AG08396 (cell line): ENCODE data around the gene RHOT1.
"Not testable (repeated sequence)": the region's sequence is repeated elsewhere in the genome, so short reads cannot be mapped to it uniquely, and the experiment has no call there.

Source experiments
- DNase-seq: peaks from one replicate; pipeline ENCODE4 v3.0.0; 2012; ENCODE audit warnings: low spot score, mixed read lengths

The RHOT1 gene

DNA sequence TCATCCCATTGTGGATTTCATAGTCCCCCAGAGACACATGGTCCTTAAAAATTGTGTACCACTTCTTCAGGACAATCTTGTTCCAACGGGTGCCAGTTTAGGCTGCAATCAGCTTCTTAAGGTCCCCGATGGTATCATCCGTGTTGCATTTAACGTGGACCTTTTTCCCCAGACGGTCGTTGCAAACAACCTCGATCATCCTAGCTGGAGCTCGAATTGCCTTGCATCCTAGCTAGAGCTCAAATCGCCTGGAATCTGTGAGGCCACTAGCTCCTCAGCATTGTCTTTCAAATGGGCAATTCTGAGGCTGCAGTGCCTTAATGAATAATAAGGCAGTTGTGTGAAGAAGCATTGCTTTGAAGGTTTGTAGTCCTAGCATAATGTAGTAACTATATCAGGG lies 85.6 kb downstream of the RHOT1 start:
- DNase-seq = no peak

DNA sequence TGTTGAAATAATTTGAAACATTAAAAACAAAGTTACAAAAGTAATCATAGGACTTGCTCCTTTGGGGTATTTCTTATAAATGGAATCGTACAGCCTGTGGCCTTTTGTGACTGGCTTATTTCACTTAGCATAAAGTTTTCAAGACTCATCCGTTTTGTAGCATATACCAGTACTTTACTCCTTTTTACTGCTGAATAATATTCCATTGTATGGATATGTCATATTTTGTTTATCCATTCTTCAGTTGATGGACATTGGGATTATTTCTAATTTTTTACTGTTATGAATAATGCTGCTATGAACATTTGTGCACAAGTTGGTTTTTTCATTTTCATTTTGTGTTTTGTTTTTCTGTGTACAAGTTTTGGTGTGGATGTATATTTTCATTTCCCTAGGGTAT lies 93.3 kb downstream of the RHOT1 start:
- no peak for DNase-seq

DNA sequence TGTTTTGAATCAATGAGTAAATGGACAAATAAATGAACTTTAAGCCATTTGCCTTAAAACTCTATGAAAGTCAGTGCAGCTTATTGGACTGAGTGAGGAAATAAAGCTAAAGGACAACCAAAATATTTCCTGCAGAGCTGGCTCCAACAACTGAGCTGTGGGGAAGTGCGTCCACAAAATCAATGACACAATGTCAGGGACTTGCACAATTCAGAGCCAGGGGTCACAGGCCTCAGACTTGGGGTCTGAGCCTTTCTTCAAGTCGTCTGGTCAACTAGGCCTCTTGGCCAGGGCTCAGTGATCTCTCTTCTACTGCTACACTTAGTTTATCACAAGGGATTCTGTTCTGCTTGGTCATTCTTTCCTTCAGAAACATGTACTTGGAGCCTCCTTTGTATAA lies 97.2 kb downstream of the RHOT1 start:
- no peak for DNase-seq

DNA sequence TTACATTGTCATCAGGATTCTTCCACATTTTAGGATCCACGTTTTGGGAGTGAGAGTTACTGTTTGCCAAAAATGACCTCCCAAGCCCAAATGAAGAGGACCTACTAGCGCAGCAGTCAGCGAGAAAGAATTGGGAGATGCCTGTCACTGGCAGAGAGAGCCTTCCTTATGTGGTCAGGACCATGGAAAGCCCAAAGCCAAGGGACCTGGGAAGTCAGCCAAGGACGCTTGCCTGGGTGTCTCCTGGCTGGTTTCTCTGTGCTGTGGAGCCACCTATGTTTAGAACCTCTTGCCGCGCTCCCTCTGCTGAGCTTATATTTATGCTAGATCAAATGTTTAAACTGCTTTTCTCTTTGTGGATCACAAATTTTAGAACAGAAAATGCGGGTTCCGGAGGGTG lies 98.4 kb downstream of the RHOT1 start:
- no peak for DNase-seq

DNA sequence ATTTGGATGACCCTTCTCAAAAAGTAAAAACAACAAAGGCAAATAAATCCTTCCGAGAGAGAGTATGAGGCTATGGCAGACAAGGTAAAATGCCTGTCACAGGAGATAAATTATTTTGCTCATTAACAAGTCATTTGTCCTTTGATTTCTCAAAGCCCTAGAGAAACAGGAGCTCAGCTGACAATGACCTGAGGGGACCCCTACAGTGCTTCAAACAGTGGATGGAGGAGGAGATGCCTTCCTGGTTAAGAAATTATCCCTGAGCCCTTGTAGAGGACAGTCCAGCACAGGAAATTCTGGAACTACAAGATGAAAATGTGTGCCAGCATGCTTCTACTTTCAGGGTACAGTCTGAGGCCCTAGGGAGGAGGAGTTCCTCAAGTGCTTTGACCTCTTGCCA lies 99.3 kb downstream of the RHOT1 start:
- no peak for DNase-seq

DNA sequence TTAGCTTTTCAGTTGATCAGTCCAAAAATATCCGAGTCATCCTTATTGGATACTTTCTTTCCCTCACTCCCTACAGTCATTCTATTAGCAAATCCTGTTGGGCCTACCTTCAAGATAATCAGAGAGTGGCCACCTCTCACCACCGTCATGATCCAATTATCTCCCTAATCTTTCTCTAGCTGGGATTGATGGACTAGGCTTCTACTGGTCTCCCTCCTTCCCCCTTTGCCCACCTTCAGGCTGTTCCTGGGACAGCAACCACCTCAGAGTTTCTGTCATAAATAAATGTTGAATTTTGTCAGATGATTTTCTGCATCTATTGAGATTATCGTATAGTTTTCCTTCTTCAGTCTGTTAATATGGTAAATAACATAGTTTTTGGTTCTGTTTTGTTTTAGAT lies 107.2 kb downstream of the RHOT1 start:
- DNase-seq = no peak

DNA sequence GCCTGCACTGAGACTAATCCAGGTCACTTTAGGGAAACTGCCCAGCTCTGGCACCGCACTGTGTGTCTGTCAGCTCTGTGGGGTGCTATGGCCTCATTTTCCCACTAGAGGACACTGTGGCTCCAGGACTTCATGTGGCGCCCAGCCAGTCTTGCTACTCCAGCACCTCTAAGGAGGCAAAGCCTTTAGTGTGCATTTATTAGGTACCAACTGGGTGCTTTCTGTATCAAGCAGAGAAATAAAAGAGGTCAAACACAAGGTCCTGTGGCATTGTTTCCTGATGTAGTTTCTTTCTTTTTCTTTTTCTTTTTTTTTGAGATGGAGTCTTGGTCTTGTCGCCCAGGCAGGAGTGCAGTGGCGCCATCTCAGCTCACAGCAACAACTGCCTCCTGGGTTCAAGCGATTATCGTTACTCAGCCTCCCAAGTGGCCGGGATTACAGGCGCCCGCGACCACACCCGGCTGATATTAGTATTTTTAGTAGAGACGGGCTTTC lies 110.9 kb downstream of the RHOT1 start:
- DNase-seq = peak; percentile 83

DNA sequence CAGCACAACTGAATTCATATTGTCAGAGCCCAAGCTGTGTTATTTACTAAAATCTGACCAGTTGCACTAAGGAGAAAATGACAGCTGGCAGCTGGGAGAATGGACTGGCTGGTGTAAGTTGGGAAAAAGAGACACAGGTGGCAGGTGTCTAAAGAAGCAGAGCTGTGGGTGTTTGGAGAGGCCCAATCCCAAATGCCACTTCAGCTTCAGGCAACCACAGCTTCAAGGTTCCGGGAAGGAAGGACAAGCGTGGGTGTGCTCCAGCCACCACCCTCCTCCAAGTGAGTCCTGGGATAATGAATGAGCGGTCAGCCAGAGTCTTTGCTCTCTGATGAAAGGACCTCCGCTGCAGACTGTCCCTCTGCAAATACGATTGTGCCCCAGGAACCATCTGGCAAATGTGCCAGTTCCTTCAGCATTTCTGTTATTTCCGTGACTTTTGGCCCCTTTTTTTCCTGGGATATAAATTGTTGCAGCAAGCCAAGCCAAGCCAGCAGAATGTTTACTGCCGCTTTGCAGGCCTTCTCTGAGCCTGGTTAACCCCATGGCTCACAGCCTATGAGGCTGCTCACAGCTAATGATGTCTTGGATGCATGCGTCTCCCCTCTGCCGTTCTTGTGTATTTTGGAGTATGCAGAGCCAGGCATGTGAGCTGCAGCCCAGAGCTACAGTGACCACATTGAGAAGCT lies 113.9 kb downstream of the RHOT1 start:
- DNase-seq = no peak

DNA sequence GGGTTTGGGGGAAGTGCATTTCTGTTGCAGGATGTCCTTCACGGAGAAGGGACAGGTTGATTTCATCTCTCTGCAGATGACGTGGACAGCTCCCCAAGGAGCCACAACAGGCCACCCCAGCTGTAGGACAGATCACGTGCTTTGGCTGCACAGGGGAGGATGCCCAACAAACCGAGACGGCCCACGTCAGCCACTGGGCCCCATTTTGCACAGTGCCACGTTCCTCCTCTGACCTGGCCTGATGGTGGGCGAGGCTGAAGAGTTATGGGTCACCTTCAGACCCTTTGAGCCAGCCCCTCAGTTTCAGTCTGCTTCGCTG lies 114.4 kb downstream of the RHOT1 start:
- DNase-seq = no peak

DNA sequence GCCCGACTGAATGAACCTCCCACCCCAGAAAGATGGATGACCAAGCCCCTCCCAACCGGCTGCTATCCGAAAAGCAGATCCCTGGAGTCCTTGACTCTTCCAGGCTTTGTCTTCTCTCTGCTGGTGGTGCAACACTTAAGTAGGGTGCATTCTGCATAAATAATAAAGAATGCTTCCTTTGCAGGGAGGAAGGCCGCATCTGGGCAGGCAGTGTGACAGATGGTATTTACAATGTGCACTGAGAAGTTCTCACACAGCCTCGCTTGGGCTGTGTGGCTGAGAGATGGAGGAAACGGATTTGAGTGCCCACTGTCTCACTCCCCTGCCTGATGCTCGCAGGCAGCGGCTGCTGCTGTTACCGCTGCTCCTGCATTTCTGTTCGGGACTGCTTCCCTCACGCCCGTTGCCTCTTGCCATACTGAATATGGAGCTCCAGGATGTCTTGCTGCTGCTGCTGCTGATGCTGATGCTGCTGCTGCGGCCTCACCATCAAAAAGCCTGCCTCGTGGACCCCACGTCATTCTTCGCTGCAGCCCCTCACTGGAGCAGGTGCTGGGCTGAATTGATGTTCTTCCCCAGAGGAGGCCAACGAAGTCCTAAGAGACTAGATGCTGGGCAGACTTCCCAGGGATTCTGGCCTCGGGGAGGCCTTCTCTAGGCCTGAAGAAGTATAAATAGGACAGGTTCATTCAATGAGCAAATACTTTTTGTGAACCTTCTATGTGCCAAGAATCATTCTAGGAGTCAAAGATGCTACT lies 116.3 kb downstream of the RHOT1 start:
- no peak for DNase-seq

DNA sequence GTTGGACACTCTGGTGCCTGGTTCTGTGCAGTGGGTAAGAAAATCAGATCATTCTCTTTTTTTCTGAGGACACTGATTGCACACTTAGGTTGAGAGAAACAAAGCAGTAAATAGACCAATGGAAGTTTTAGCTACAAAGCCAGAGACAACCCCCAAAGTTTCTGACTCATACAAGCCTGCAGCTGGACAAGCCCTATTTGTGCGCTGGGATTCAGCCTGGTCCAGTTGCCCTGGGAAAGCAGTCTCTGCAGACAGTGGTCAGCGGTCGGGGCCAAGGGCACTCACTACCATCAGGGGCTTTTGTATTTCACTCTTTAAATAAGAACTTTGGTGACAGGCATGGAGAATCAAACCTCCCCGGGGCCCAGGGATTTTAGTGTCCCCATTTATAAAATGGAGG lies 117.3 kb downstream of the RHOT1 start:
- DNase-seq = peak; percentile 83

DNA sequence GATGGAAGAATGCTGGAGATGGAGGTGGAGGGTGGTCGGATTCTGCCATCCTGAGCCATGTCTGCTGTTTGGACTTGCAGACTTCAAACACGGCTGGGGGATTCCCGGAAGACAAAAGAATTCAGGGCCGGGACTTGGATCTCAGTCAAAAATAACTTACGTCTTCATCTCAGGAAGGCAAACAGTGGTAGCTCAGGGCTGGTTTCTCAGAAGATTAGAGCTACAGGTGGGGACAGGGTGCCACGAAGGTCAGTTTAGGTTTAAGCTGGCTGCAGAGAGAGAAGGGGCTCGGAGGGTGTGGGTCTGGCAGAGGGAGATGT lies 119.1 kb downstream of the RHOT1 start:
- DNase-seq = no peak

DNA sequence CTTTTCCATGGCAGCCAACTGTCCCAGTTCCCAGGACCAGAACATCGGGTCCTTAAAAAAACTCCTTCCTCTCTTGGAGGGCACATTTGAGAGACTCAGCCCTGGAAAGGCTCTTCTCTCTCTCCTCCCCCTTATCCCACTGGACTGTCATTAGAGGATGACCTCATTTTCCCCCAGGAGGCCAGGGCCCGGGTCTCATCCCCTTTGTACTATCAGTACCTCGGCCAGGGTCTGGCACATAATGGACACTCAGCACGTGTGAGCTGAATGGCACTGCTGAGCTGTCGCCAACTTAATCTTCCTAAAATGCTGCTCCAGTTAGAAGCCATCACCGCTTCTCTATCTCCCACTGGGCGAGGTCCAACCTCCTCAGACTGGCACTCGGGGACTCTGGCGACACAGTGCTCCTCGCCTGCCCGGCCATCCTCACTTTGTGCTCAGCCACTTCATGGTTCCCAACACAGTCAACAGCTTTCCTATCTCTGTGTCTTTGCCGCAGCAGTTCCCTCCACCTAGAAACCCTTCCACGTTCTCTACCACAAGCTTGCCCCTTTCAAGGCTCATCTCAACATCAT lies 119.7 kb downstream of the RHOT1 start:
- no peak for DNase-seq

DNA sequence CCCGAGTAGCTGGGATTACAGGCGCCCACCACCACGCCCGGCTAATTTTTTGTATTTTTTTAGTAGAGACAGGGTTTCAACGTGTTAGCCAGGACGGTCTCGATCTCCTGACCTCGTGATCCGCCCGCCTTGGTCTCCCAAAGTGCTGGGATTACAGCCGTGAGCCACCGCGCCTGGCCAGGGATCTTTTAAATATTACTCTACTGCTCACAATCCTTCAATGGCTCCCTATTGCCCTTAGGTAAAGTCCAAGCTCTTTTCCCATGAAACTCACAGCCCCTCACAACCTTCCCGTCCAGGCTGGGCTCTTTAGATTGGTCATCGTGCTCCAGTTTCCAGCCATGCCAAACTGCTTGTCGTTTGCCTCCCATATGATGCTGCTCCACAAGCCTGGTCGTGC lies 121.2 kb downstream of the RHOT1 start:
- not testable (repeated sequence) for DNase-seq

DNA sequence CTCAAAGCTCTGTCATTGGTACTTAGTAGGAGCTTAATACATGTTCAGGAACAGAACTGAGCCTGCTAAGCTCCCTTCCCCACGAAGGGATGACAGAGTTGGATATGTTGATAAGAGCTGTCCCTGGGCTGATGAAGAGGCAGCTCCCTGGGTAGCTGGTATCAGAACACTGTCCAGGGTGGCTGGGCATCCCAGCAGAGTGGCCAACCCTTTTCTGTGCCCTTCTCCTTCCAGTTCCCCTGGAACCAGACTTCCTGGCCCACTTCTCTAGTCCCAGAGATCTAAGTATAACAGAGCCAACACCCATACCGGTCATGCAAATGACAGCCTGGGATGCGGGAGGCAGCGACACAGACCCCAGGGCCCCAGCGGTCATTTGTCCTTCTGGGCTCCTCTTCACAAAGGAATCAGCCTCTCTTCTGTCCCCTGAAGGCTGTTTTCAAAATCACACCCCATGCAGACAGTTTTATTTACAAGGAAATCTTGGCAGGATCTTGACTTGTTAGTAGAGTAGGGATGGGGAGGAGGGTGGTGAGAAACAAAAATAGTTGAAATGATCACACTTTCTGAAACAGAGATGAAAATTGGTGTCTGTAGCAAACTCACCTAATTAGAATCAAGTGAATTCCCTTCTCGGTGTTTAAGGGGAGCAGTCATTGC lies 122.0 kb downstream of the RHOT1 start:
- no peak for DNase-seq

DNA sequence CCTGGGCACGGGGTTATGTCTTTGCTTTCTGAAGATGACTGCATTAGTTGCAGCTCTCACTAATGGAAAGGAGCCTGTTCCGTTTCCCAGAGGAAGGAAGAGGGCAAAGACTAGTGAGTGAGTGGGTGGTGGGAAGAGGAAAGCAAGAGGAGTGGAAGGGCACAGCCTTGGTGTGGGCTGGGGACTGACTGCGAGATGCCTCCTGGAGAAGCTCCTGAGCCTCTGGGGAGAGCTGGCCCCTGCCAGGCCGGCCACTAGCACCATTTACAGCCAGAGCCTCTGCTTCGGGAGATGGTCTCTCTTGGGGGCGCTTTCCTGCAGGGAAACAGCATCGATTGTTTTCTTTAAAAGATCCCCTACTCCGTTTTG lies 122.5 kb downstream of the RHOT1 start:
- DNase-seq = no peak

DNA sequence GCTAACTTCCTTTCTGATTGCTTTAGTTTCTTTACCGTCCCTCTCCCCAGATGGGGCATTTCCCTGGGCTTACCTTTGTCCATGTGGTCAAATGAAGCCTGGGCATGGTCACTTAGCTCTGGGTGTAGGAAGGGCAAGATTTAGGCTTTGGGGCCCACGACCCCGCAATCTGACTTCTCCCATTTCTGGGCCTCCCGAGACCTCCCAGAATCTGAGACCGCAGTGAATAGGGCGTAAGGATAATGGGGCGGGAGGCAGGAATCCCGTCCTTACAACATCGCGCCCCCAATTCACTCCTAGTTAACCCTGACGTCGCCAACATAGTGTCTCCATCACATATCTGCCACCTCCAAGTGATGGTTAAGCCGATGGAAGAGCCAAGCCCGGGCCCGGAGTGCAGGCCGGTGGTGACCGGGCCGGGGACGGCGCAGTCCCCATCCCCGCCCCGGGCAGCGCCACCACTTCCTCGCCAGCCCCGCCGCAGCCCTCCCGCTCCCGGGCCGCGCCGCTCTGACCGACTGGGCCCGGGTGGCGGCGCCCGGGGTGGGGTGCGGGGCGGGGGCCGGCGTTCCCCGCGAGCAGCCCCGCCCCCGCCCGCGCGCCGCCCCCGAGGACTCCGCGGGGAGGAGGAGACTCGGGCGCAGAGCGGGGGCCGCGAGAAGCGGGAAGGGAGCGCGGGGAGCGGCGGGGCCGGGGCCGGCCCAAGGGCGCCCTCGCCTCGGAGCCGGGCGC lies 123.1 kb downstream of the RHOT1 start, which contains the start of gene RHBDL3:
Gene RHBDL3, plus strand, starts transcription at position 641 of the 732 bp plus-strand sequence. CDS start 358 bp downstream, outside the sequence.
- peak; percentile 62 for DNase-seq

DNA sequence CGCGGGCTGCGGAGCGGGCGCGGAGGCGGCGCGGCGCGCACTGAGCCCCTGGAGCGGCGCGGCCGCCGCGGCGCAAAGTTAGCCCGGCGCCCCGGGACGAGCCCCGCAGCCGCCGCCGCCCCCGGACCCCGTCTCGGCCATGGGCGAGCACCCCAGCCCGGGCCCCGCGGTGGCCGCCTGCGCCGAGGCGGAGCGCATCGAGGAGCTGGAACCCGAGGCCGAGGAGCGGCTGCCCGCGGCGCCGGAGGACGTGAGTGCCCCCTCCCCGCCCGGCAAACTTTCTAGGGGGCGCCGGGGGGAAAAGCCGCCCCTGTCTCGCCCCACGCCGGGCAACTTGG lies 123.7 kb downstream of the RHOT1 start:
- DNase-seq = no peak

DNA sequence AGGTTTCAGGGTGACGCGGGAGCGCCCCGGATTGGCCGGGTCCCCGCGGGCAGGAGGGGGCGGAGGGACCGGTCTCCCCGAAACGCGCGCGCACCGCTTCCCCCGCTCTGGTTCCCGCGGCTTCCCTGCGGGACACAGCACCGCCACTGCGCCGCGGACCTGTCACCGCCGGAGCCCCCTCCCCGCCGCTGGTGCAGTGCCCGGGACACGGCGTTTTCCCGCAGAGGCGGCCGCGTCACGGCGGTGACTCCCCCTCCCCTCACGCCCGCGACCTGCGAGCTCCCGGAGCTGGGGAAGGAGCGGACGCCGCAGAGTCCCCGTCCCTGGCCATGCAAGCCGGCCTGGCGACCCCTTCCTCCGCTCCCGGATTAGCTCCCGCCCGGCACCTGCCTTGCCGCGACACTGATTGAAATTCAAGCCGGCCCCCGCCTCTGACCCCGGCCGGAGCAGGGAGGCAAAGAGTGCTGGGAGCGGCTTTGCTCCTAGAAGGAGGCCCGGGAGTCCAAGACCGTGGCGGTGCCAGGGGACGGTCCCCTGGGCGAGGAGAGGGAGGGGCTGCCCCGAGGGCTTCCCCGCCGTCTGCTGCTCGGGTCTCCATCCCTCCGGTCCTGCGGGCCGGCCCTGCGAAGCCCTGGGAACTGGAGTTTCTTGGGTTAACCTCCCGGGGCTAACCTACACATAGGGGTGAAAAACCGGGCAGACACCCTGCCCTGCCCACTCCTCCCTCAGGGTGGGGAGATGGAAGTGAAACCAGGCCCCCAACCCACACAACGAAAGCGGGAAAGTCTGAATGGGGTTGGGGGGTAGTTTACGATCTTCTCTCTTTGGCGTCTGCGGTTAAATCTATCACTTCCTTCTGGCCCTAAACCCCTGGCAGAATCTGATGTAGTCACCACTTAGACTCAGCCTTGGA lies 124.3 kb downstream of the RHOT1 start:
- DNase-seq = no peak

DNA sequence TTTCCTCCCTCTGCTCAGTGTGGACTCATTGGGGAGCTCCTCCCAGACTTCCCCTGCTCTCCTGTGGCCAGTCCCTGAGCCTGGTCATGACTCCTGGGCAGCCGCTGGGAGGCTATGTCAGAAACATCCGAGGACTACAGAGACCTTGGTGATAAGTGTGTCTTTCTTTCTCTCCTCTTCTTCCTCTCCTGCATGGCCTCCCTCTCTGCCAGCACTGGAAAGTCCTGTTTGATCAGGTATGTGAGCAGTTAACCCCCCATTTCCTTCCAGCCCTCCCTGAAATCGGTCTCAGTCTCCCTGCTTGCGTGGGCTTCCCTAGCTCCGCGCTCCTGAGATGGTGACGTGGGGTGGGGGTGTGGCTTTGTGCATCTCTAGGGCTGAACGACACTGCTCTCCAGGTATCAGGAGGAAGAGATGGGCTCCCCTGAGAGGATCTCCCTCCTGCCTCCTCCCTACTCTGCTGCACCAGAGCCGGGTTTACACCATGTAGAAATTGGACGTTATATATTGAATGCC lies 125.4 kb downstream of the RHOT1 start:
- DNase-seq = no peak

DNA sequence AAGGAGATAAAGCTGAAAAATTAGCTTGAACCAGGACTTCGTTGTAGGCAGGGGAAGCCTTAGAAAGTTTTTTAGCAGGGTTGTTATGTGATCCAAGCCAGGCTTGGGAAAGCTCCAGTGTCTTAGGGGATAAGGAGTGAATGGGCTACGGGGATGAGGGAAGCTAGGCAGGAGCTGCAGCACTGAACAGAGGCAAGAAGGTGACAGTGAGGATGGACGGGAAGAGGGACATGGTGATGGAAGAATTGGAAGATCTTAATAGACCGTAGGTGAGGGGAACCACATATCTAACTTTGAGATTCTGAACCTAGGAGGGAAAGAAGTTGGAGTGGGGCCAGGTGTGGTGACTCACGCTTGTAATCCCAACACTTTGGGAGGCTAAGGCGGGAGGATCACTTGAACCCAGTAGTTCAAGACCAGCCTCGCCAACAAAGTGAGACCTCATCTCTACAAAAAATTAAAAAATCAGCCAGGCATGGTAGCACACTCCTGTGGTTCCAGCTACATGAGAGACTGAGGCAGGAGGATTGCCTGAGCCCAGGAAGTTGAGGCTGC lies 126.5 kb downstream of the RHOT1 start:
- DNase-seq = no peak
